Left cardiac atrium (tissue), 4 donors: ENCODE measurements around the gene CRISP2. TPM values are rescaled to one million over a fixed set of nuclear protein-coding genes. Genes with fewer than 3 reads are reported as not detected.
"Not testable (repeated sequence)": the region's sequence is repeated elsewhere in the genome, so short reads cannot be mapped to it uniquely, and the experiment has no call there.

Experiments used
- ATAC-seq, 2 donors: fragments of 200-7000 bp; cut with Tn5 transposase; one replicate each; pipeline ENCODE4 v1.9.1; 2020; ENCODE audit warnings: mild to moderate bottlenecking in 2 of 2, moderate library complexity in 2 of 2
- DNase-seq: peaks from one replicate; pipeline ENCODE4 v3.0.0-alpha.2; 2020
- intact Hi-C, 2 donors: fragments of 100-400 bp; cut with DNase I; formaldehyde crosslinking; loops; one replicate each; pipeline versions ENCODE4 v1.14.1 to v1.15.1; 2022 to 2023
- long read RNA-seq: library from polyadenylated mRNA; unstranded; transcript quantifications from one replicate; pipeline ENCODE4 v2.0.0, GENCODE V29; 2021
- total RNA-seq, 2 donors: library from RNA; stranded (reverse); fragmentation: NEBNext Ultra II Directional; extraction: Animal tissue kit (Norgen Biotek cat#: 25700); gene quantifications; one replicate each; pipeline ENCODE4 v1.2.1, GENCODE V29; 2021
- donor health status: DM: no; HTN: yes; CAD: no.
- donor health status: DM: no; HTN: yes; CAD: no; lungs with severe emphysema.
- donor health status: DM: yes; HTN: yes; CAD: no.
- donor health status: Dilated cardiomyopathy.

CRISP2 gene, protein sequence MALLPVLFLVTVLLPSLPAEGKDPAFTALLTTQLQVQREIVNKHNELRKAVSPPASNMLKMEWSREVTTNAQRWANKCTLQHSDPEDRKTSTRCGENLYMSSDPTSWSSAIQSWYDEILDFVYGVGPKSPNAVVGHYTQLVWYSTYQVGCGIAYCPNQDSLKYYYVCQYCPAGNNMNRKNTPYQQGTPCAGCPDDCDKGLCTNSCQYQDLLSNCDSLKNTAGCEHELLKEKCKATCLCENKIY
- not detected for total RNA-seq
- long read RNA-seq = 0 reads

DNA sequence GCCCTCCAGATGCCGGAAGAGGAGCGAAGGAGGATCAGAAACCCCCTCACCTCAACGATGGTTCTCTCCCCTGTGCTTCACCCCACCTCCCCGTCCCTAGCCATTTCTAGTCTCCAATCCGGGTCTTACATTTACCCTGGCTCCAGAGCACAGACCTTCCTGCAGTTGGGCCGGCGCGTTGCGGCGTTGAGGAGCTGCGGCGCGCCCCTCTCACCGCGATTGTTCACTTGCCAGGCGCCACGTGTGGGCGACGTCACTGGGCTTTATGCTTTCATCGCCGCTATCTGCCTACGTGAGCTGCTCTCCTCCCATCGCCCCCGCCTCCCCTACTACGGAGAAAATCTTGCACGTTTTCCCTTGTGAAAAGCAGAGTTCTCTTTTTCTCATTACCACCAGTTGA lies at the start of gene CRISP2:
Gene CRISP2 (minus strand): TSS at position 198 of the 400 bp plus-strand sequence. CDS start 4,347 bp downstream, outside the sequence.
- ATAC-seq (no peak), DNase-seq (no peak)
- intact Hi-C loops = no loop called here

DNA sequence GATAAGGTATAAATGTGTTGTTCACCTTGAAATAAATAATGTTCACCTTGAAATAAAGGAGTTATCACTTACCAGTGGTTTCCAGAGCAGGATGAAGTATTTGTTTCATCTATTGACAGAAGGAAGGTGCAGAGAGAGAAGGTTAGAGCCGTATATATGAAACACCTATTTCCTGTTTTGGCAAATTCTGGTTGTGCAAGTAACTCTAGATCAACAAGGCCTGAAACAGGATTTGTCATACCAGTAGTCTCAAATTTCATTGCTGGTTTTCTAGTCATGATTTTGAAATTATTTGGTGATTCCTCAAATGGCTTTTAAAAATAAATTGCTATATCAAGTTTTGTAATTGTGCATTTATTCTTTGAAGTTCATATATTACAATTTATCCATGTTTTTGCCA lies 30.9 kb upstream of the CRISP2 start, which contains the start of gene CRISP3:
Gene CRISP3 (minus strand): TSS at position 130 of the 400 bp plus-strand sequence. CDS start 21 bp downstream, at position 109.
- ATAC-seq = no peak
- intact Hi-C loops = no loop called here
- DNase-seq = no peak

DNA sequence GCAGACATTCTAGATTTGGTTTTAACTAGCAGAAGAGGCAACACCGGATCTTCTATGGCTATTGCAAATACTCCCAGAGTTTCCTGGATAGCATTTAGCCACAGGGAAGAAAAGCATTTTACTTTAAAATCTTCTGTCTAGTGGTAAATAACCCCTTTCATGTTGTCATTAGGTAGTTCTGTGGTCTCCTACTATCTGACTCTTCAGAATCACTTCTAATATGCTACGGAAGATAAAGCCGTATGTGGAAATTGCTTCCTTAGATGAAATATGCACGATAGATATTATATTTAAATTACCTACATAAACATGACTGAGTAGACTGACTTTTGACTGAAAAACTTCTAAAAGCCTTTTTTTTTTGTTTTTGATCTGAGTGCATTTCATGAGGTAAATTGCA lies 30.1 kb upstream of the CRISP2 start:
- intact Hi-C loops = no loop called here
- ATAC-seq (no peak), DNase-seq (no peak)

DNA sequence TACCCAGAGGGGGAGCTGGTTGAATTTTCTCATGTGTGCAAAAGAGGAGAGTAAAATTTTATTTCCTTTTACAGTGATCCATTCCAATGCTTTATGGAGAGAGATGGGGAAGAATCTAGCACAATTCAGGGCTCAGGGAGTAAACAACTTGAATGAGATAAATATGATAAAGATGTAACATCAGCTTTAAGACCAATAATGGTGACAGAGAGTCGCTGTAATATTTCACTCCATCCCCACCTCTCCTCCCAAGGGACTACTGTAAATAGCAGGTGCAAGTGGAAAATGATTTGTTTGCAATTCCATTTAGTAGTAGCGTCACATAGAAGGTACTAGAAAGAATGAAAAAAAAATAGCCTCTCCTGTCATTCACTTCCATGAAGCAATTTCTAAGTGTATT lies 26.1 kb upstream of the CRISP2 start:
- DNase-seq (no peak), ATAC-seq (no peak)
- intact Hi-C loops = no loop called here

DNA sequence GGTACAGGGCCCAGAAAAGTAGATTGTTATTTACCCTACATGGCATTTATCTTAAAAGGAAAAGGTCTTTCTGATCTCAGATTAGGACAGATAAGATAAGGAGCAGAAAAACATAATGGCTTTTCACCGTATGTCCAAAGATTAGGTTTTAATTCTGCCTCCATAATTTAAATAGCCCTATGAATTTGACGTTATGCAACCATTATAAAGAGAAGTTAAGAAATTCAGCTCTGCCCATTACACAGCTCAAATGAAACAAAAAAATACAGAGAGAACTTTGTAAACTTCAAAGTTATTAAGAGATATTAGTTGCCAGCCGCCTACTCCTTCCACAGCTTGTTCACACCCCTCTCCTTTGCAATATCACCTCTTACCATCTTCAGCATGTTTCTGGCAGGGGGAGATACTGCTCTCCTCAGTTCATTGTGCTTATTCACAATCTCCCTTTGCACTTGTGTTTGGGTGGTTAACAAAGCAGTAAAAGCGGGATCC lies 22.7 kb upstream of the CRISP2 start:
- DNase-seq = no peak
- intact Hi-C loops = no loop called here
- no peak for ATAC-seq

DNA sequence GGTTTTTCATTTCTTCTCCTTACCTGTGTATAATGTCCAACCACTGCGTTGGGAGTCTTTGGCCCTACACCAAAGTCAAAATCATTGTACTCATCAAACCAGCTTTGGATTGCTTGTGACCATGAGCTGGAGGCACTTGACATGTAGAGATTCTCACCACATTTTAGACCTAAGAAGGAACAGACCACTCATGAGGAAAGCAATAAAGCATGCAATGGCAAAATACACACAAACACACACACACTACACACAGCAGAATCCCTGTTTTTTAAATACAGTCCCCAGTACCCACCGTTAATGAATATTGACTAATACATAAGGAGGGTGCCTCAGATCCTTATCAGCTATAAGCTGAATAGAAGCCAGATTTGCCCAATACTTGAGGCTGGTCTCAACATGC lies 20.3 kb upstream of the CRISP2 start:
- intact Hi-C loops = no loop called here
- DNase-seq (no peak), ATAC-seq (no peak)

DNA sequence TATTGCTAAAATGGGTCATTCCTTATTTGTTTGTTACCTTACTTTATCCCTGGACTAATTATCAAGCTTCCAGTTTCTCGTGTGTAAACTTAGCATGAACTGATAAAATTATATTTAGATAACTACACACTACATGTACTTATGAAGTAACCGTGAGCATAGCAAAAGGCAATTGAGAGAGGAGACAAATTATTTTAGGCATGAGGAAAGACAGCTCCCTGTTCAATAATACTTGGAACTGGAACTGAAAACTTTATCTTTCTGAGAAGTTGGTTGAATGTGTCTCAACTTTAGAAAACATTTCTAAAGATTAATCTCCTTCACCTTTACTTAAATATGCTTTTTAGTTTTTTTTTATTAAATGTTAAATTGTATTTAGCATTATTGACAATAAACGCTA lies 19.4 kb upstream of the CRISP2 start:
- intact Hi-C loops = no loop called here
- ATAC-seq = no peak

DNA sequence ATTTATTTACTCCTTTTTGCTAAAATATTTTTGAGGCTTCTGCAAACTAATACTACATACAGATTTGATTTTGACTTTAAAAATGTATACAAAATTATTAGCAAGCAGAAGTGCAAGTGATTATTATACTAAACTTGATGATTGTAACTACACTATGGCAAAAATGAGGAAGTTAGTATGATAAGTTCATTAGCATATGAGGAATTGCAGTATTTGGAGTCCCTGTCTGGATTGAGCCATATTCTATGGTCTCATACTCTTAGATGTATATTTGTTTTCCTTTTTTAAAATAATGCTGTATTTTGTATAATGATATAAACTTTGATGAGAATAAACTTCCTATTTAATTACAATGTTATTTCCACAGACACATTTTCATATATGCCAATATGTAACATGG lies 16.9 kb upstream of the CRISP2 start:
- ATAC-seq (no peak), DNase-seq (no peak)
- intact Hi-C loops = no loop called here

More for the DNA sequence above, 19.4 kb upstream of the CRISP2 start:
- DNase-seq = no peak

DNA sequence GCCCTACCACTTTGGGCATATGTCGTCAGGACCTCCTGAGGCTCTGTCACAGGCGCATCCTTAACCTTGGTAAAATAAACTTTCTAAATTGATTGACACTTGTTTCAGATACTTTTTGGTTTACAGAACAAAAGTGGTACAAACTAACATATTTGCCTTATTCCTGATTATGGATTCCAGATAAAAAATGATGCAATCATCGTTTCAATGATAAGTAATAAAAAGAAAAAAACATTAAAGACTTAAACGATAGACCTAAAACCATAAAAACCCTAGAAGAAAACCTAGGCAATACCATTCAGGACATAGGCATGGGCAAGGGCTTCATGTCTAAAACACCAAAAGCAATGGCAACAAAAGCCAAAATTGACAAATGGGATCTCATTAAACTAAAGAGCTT lies 10.6 kb upstream of the CRISP2 start:
- DNase-seq, intact Hi-C loops, ATAC-seq: not testable (repeated sequence)

DNA sequence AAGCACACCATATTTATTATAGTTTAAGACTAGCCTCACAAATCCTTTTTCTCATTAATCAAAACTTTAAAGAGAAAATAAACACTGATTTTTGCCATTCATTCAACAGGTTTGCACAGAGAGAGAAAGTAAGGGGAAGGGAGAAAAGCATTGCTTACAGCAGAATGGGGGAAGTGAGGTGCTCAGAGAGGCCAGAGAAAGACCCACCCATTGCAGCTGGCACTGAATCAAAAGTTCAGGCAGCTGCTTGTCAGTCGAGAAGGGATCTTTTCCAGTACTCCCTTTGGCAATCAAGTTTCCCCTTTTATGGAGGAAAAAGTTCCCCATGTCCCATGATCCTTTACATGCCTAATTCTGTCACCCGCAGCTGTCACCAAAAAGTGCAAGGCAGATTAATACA lies 8.0 kb upstream of the CRISP2 start:
- ATAC-seq = no peak
- no peak for DNase-seq
- intact Hi-C loops = no loop called here

DNA sequence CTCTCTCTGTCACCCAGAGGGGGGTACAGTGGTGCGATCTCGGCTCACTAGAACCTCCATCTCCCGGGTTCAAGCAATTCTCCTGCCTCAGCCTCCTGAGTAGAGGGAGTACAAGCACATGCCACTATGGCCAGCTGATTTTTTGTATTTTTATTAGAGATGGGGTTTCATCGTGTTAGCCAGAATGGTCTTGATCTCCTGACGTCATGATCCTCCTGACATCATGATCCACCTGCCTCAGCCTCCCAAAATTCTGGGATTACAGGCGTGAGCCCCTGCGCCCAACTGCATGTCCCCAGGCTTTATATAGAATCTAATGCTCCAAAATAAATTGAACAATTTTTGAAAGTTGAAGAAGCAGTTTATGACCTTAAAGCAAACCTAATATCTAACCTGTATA lies 7.0 kb upstream of the CRISP2 start:
- intact Hi-C loops = no loop called here
- DNase-seq = no peak
- ATAC-seq = no peak

DNA sequence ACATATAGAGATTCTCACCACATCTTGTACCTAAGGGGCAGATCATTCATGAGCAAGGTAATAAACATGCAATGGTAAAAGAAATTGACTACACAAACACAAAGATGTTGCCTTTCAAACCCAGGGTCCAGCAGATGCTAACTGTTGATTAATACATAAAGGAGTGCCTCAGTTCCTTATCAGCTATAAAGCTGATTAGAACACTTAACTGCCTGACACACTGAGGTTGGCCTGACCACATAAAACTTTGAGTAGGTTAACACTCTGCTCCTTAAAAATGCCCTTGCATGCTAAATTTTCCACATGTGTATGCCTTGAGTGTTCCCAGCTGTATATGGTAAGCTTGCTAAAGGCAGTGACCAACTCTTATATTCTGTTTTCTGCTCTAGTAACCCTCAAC lies 14.9 kb downstream of the CRISP2 start:
- ATAC-seq = no peak
- intact Hi-C loops = no loop called here

DNA sequence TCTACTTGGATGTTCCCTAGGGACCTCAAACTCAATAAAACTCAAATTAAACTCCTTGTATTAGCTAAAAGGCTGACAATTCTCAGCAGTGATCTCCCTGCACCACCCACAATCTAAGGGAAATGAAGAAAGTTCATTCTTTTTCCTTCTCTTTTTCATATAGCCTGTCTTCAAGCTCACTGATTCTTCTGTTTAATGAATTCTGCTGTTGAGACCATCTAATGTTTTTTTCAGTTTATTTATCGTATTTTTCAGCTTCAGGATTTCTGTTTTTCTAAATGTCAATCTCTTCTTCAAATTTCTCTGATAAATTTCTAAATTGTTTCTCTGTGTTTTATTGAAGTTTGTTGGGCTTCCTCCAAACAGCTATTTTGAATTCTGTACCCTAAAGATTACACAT lies 19.8 kb downstream of the CRISP2 start:
- DNase-seq (no peak), ATAC-seq (no peak)
- intact Hi-C loops = no loop called here

More for the DNA sequence above, 14.9 kb downstream of the CRISP2 start:
- no peak for DNase-seq

DNA sequence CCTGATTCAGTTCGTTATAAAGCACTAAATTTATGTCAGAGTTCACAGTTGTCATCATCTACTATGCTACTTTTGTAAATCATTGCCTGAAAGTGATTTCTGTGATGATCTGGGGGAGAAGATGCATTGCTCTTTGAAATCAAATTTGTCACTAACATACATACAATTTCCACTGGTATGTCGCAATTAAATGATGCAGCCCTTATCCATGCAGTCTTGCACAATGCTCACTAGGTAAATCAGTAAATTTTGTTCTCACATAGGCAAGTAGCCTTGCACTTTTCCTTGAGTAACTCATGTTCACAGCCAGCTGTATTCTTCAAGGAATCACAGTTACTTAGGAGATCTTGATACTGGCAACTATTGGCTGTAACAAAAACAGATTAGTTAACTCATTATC lies 20.8 kb downstream of the CRISP2 start:
- DNase-seq = no peak
- no peak for ATAC-seq
- intact Hi-C loops = no loop called here

DNA sequence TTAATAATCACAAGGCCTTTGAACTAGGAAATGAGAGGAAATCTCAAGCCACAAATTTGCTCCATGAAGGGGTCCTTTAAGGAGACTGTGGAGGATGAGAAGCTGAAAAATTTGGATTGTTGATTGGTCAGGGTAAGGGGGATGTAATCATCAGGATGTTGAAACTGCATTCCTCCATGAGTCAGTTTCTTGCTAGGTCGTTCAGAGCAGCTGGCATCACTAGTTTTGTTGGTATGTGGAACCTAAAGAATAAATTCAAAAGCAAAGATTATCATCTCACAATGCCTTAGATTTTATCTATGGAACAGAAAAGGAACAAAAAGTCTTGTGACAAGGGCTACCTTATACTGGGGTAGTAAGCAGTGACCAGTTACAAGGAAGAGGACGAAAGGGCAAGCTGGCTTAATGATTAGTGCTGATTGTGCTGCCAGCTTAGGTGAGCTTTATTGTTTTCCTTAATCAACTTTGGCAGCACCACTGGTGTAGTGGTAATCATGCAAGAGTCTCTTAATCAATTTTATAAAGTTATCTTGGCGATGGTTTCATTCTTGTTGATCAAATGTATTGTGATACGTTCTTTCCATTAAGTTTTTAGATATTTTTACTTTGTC lies 36.6 kb downstream of the CRISP2 start:
- ATAC-seq (no peak), DNase-seq (no peak)
- intact Hi-C loops = no loop called here

DNA sequence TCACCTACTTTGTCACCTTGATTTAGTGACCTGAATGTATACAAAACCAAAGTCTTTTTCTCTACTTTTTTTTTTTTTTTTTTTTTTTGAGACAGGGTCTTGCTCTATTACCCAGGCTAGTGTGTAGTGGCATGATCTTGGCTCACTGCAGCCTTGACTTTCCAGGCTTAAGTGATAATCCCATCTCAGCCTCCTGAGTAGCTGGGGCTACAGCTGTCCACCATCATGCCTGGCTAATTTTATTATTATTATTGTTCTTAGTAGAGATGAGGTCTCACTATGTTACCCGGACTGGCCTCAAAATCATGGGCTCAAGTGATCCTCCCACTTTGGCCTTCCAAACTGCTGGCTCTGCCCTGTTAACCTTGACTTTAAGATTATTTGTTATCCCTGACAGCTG lies 37.5 kb downstream of the CRISP2 start:
- intact Hi-C loops = no loop called here
- ATAC-seq = no peak
- DNase-seq = no peak

DNA sequence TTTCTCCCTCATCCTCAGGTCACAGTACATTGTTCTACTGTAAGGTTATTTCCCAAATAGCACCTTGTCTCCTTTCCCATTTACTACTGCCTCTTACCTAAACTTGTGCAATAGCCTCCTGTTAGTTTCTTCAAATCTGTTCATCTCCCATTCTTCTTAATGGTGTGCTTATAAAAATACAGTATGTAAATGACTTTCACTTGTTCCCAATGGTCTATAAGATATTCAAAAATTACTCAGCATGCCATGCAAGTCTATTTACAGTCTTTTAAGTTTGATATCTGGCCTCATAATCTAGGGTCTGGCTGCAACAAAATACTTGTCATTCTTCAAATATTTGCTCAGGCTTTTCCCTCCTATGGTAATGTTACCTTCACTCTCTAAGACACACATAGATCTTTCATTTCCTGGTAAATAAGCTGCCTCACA lies 45.2 kb downstream of the CRISP2 start:
- ATAC-seq (no peak), DNase-seq (no peak)
- intact Hi-C loops = no loop called here

DNA sequence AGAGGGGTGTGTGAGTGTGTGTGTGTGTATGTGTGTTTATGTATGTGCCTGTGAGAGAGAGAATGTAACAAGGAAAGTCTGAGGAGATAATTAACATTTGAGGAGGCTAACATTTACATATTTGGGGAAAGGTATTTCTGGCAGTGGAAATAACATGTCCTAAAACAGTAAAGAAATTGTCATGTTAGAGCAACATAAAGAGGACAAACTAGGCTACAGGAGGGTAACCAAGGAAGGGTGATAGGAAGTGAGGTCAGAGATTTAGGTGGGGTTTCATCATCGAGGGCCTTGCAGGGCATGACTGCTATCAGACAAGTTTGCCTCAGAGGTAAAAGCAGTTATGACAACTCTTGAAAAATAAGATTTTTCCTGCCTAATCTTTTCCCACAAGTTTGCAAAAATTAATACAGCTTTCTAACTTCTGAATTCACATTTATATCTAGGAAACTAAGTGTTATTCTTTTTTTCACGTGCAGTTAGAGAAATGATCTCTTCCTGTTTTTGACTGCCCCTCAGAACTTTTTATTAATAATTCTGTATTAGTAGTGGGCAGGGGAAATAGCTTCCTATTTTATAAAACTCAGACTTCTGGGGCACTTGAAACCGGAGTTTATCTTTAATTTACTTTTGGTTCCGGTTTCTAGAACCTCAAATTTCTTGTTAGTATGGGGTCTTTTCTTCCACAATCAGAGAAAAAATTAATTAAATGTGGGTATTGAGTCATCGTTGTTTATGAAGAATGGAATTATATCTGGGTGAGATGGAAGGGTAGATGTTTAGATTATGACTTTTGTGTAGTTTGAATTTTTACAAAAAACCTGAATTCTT lies 46.2 kb downstream of the CRISP2 start:
- ATAC-seq = no peak
- no peak for DNase-seq
- intact Hi-C loops = no loop called here

DNA sequence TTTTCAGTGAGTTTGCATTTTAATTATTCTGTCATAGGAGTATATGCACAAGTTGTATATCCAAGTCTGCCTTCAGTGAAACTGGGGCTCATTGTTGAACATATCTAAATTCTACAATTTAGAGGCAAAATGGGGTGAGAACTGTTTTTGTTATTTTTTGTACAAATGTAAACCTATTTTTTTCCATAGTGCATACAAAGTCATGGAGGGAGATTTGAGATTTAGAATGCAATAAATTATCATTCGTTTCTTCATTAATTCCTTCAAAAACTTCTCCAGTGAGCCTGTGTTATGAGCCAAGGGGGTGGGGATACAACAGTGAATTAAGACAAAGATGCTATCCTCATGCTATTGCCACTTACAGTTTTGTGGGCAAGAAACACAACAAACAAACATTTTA lies 46.9 kb downstream of the CRISP2 start:
- ATAC-seq (no peak), DNase-seq (no peak)
- intact Hi-C loops = no loop called here

DNA sequence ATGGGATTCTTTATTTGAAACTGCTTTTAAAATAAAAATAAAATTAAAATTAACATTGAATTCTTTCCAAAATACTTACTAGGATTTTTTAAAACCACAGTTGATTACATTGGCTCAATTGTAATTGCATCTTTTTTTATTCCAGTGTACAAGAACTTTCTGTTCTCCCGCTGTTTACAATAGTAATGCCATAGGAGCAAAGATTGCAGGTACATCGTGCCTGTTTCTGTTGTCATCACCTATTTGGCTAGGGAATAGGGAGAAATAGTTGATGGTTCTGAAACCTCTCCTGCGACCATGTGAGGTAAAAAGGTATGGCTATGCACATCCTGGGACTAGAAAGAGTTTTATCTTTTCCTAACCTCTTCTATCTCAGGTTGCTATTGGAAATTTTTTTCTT lies 48.5 kb downstream of the CRISP2 start:
- no peak for ATAC-seq

More for the DNA sequence above, 48.5 kb downstream of the CRISP2 start:
- intact Hi-C loops = no loop called here
- no peak for DNase-seq
